Activated CD4-positive, alpha-beta memory T cell treated with anti-CD3 and anti-CD28 coated beads for 36 hours (primary cell): Measurements from ENCODE around the gene TMEM187. TPM values are rescaled to one million over a fixed set of nuclear protein-coding genes. Genes with fewer than 3 reads are reported as not detected.

Experiments
- CTCF ChIA-PET: fragments of 350-600 bp; sonication (Branson Sonifier 250); formaldehyde crosslinking; loops from one replicate; lab custom pipeline; 2021; ENCODE audit warnings: antibody characterized with exemption, inconsistent platforms; lab: Charles Lee
- POLR2A ChIA-PET: fragments of 350-600 bp; sonication (Branson Sonifier 250); formaldehyde crosslinking; loops from one replicate; lab custom pipeline; 2021; ENCODE audit warnings: antibody characterized with exemption; lab: Charles Lee
- DNase-seq: peaks from one replicate; pipeline ENCODE4 v3.0.0-alpha.2; 2020
- H3K27ac Mint-ChIP-seq: one replicate; pipeline ENCODE4 v1.8.0; 2021; ENCODE audit warnings: mixed read lengths
- H3K27me3 Mint-ChIP-seq: one replicate; pipeline ENCODE4 v1.8.0; 2021; ENCODE audit warnings: mixed read lengths
- H3K36me3 Mint-ChIP-seq: one replicate; pipeline ENCODE4 v1.8.0; 2021; ENCODE audit warnings: mixed read lengths
- H3K4me1 Mint-ChIP-seq: one replicate; pipeline ENCODE4 v1.8.0; 2021; ENCODE audit warnings: low read depth, mixed read lengths
- H3K4me3 Mint-ChIP-seq: one replicate; pipeline ENCODE4 v1.8.0; 2021; ENCODE audit warnings: mild to moderate bottlenecking, mixed read lengths
- H3K9me3 Mint-ChIP-seq: one replicate; pipeline ENCODE4 v1.8.0; 2021; ENCODE audit warnings: mixed read lengths
- intact Hi-C: fragments of 100-400 bp; cut with micrococcal nuclease; formaldehyde crosslinking; loops from one replicate; pipeline ENCODE4 v1.15.1; 2023
- total RNA-seq, 2 experiments: library from RNA; stranded (reverse); gene quantifications; one replicate each; pipeline ENCODE4 v1.2.3, GENCODE V29; 2021

Gene TMEM187
- total RNA-seq, 2 experiments from 2014 or later = 8.6 to 9.1 TPM

DNA sequence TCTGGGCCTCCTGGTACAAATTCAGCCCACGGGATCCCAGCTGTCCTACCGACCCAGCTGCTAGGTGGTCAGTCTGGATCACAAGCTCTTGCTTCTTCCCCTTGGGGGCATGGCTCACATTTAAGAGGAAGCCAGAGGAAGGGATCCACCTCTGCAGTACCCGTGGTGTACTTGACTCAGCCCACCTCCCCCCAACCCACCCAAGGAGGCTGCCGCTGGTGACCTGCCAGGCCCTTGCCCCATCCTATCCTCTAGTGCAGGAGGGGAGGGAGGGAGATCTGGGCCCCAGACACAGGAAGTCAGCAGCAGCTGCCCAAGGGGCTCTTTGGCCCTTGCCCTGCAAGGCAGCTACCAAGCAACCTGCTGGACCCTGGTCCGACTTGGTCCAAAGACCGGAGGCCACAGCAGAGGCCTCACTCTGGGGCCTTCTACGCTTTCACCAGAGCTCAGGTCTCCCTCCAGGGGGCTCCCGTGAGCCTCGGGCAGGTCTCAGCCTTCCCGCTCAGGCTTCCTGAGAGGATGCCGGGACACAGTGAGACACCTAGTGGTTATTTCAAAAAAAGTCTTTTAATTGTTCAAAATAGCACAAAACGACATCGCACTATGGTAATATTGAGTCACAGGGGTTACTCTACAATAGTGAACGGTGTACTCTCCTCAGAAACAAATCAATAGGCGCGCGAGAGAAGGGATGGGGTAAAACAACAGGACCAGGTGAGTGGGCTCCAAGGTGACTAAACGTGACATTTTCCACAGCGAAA is 25.4 kb upstream of the TMEM187 start:
- H3K36me3 Mint-ChIP-seq = peaks cover 13% of the 10 kb centered on the region
- peak; percentile 85 for DNase-seq
- intact Hi-C loops = loop anchor here (1.0 to 2.0 kb wide), 5 partner anchors 12 to 183 kb away; partner anchors contain the start of genes IDH3G, NAA10, PLXNB3 and SSR4
- H3K9me3 Mint-ChIP-seq = no peaks in the 10 kb centered on the region
- ChIA-PET CTCF (interaction anchor here (0.5 to 5.5 kb wide), 26 partner anchors 9 to 220 kb away, joined by 3 to 93 read pairs (median 4); partner anchors contain the start of genes ARHGAP4, IDH3G, NAA10 and PLXNB3), POLR2A (interaction anchor here (0.6 to 3.9 kb wide), 4 partner anchors 11 to 182 kb away, joined by 3 to 21 read pairs (median 3); partner anchors contain the start of gene ARHGAP4)
- peaks cover 7% of the 10 kb centered on the region for H3K4me1 Mint-ChIP-seq
- no peaks in the 10 kb centered on the region for H3K27me3 Mint-ChIP-seq
- peak overlapping the region; percentile 82 for H3K27ac Mint-ChIP-seq
- H3K4me3 Mint-ChIP-seq = no peak overlapping the region

DNA sequence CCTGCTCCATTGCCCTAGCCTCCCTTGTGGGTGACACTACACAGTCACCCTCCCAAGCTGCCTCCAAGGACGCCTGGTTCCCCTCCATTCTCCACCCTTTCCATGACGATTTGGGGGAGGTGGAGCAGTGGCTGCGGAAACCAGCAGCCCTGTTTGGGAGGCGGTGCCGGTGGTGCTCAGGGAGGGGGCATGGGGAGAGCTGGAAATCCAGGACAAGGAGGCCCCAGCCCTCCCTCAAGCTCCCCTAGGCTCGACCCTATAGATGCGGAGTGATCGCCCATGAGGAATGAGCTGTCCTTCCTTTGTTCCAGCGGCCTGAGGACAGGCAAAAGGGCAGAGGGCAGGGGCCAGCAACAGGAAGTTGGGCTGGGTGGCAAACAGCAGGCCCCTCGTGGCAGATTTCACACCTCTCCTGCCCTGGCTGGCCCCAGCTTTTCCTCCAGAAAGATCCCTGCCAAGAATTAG is 24.5 kb upstream of the TMEM187 start:
- peaks cover 13% of the 10 kb centered on the region for H3K36me3 Mint-ChIP-seq
- POLR2A ChIA-PET = interaction anchor here (0.6 to 3.9 kb wide), 3 partner anchors 12 to 23 kb away, joined by 3 to 21 read pairs (median 4); partner anchors contain the start of gene ARHGAP4
- DNase-seq = no peak
- no peaks in the 10 kb centered on the region for H3K27me3 Mint-ChIP-seq
- no peak overlapping the region for H3K4me3 Mint-ChIP-seq
- intact Hi-C loops = no loop called here
- H3K9me3 Mint-ChIP-seq = no peaks in the 10 kb centered on the region
- CTCF ChIA-PET = interaction anchor here (1.8 to 5.5 kb wide), 6 partner anchors 14 to 184 kb away, joined by 5 to 93 read pairs (median 25); partner anchors contain the start of genes ARHGAP4, NAA10 and PLXNB3
- peak overlapping the region; percentile 82 for H3K27ac Mint-ChIP-seq
- peaks cover 7% of the 10 kb centered on the region for H3K4me1 Mint-ChIP-seq

DNA sequence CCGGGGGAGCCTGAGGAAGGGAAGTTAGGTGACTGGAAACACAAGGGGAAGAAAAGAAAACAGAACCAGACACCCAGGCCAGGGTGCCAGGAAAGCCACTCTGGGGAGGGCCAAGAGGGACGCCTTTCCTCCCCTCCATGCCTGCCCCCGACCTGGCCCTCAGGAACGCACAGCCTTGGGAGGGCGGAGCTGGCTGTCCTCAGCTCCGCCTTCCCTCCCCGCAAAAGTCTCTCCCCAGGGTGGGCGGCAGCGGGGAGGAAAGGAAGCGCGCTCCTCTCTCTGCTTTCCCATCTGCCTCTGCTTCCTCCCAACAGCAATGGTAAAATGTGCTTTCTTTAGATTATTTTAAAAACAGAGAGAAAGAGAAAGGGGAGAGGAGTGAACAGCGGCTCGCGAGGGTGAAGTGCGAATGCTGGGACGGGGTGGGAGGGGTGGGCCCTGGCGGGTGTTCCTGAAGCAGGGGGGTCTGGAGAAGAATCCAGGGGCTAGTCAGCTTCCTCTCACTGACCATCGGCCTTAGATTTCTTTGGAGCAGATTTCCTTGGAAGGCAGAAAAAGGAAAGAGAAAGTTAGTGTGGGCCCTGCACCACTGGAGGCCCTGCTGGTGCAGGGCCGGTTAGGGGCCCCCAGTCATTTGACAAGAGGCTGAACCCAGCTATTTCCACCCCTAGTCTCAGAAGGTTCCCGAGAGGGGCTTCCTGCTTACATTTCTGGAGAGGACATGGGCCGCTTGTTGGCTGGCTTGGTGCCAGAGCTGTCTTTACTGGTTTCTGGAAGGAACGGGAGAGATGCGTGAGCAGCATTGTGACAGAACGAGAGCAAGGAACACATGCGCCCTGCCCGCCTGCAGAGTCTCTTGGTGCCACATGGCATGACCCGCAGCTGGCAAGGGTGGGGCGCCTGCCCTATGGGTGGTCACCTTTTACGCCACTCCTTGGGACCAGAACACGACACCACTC is 23.4 kb upstream of the TMEM187 start:
- no peak overlapping the region for H3K27ac Mint-ChIP-seq
- no peak overlapping the region for H3K4me3 Mint-ChIP-seq

GRCh38 chrX:153950127-153950526 is 22.4 kb upstream of the TMEM187 start:
- H3K4me1 Mint-ChIP-seq = peaks cover 8% of the 10 kb centered on the region
- H3K36me3 Mint-ChIP-seq = peaks cover 24% of the 10 kb centered on the region
- POLR2A ChIA-PET = interaction anchor here (0.7 to 1.3 kb wide), 2 partner anchors 17 to 27 kb away, joined by 3 to 4 read pairs; no protein-coding TSS in a partner anchor
- H3K27me3 Mint-ChIP-seq = no peaks in the 10 kb centered on the region
- no peaks in the 10 kb centered on the region for H3K9me3 Mint-ChIP-seq
- H3K27ac Mint-ChIP-seq = no peak overlapping the region
- no peak for DNase-seq
- H3K4me3 Mint-ChIP-seq = no peak overlapping the region
- CTCF ChIA-PET = interaction anchor here (1.0 to 1.6 kb wide), 4 partner anchors 17 to 187 kb away, joined by 3 to 5 read pairs (median 4); partner anchors contain the start of gene ARHGAP4
- intact Hi-C loops = no loop called here

More for the DNA sequence above, 23.4 kb upstream of the TMEM187 start:
- Mint-ChIP-seq H3K27me3 (no peaks in the 10 kb centered on the region), H3K36me3 (peaks cover 20% of the 10 kb centered on the region), H3K4me1 (peaks cover 11% of the 10 kb centered on the region), H3K9me3 (no peaks in the 10 kb centered on the region)
- ChIA-PET POLR2A (interaction anchor here (1.0 to 1.3 kb wide), 2 partner anchors 18 to 26 kb away, joined by 4 read pairs; no protein-coding TSS in a partner anchor), CTCF (interaction anchor here (1.5 to 5.5 kb wide), 4 partner anchors 18 to 186 kb away, joined by 4 to 93 read pairs (median 28); partner anchors contain the start of genes ARHGAP4, NAA10 and PLXNB3)
- intact Hi-C loops = no loop called here
- no peak for DNase-seq

DNA sequence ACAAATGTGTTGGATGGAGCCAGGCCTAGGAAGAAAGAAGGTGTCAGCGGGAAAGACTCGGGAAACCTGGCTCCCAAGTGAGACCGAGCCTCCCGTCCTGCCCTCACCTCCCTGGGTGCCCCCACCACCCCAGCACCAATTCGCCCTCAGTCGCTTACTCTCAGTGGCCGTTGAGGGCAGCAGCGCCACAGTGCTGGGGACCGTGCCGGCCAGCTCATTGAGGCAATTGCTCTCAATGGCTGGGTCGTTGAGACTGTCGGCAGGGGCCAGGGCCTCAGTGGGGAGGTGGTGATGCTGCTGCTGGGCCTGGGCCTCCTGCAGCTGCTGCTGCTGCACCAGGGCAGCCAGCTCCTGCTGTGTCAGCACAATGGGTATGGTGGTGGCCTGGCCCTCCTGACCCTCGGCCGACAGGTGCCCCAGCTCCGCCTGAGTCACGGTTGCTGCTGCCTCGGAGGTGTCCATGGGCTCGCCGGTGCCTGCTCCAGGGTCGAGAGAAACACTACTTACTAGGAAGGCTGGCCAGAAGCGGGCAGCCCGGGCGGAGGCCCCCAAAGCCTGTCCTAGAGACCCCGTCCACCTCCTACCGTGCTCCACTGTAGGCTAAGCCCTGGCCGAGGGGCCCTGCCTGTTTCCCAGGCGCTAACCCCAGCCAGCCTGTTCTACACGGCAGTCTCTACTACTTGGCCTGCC is 20.7 kb upstream of the TMEM187 start:
- Mint-ChIP-seq H3K4me1 (peaks cover 8% of the 10 kb centered on the region), H3K36me3 (peaks cover 28% of the 10 kb centered on the region), H3K27ac (no peak overlapping the region), H3K9me3 (no peaks in the 10 kb centered on the region), H3K4me3 (no peak overlapping the region), H3K27me3 (no peaks in the 10 kb centered on the region)
- ChIA-PET POLR2A (no interaction called here), CTCF (interaction anchor here (0.9 to 1.6 kb wide), 3 partner anchors 15 to 29 kb away, joined by 3 to 5 read pairs (median 3); no protein-coding TSS in a partner anchor)
- intact Hi-C loops = no loop called here
- no peak for DNase-seq

DNA sequence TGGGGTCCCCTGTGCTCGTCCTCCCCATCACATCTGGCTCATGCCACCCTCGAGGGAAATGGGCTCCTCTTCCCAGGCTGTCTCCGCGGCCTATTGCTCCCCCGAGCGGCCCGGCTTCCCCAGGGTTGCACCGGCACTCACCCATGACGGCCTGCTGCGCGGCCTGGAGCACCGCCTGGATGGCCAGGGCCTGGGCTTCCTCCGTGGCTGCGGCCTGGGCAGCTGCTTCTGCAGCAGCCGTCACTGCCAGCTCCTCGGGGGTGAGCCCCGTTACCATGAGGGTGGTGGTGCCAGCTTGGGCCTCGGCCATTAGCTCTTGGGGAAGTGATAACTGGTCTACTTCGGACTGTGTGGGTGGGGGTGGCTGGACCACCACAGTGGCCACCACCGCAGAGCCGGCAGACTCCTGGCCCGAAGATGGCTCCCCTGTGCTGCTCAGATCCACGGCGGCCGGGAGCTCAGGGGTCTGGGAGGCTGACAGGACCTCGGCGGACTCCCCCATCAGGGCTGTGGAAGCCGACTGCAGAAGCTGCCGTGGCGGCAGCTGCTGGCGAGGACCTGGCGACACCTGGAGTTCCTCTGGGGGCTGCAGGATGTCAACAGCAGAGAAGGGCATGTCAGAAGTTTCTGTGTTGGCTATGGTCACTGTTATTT is 20.1 kb upstream of the TMEM187 start:
- Mint-ChIP-seq H3K36me3 (peaks cover 27% of the 10 kb centered on the region), H3K27me3 (no peaks in the 10 kb centered on the region), H3K4me3 (no peak overlapping the region), H3K9me3 (no peaks in the 10 kb centered on the region), H3K27ac (no peak overlapping the region), H3K4me1 (peaks cover 5% of the 10 kb centered on the region)
- intact Hi-C loops = no loop called here
- DNase-seq = no peak
- CTCF ChIA-PET = interaction anchor here (0.9 to 1.0 kb wide), 3 partner anchors 14 to 61 kb away, joined by 3 read pairs; no protein-coding TSS in a partner anchor
- POLR2A ChIA-PET = no interaction called here

- Mint-ChIP-seq H3K4me1 (peaks cover 4% of the 10 kb centered on the region), H3K4me3 (no peak overlapping the region), H3K27me3 (no peaks in the 10 kb centered on the region), H3K27ac (peak overlapping the region; percentile 42), H3K36me3 (peaks cover 26% of the 10 kb centered on the region), H3K9me3 (no peaks in the 10 kb centered on the region)
- peak; percentile 84 for DNase-seq
- intact Hi-C loops = no loop called here
- ChIA-PET POLR2A (interaction anchor here (0.9 kb wide), 1 partner anchor 14 kb away, joined by 3 read pairs; no protein-coding TSS in a partner anchor), CTCF (interaction anchor here (0.8 to 1.0 kb wide), 2 partner anchors 60 to 190 kb away, joined by 3 read pairs; no protein-coding TSS in a partner anchor)
Measured at GRCh38 chrX:153953342-153953830, 19.2 kb upstream of the TMEM187 start.

- peaks cover 4% of the 10 kb centered on the region for H3K4me1 Mint-ChIP-seq
- no peaks in the 10 kb centered on the region for H3K27me3 Mint-ChIP-seq
- peaks cover 26% of the 10 kb centered on the region for H3K36me3 Mint-ChIP-seq
- intact Hi-C loops = no loop called here
- ChIA-PET CTCF (interaction anchor here (0.8 kb wide), 1 partner anchor 191 kb away, joined by 3 read pairs; no protein-coding TSS in a partner anchor), POLR2A (interaction anchor here (0.9 kb wide), 1 partner anchor 13 kb away, joined by 3 read pairs; no protein-coding TSS in a partner anchor)
- H3K4me3 Mint-ChIP-seq = no peak overlapping the region
- H3K9me3 Mint-ChIP-seq = no peaks in the 10 kb centered on the region
- H3K27ac Mint-ChIP-seq = no peak overlapping the region
- no peak for DNase-seq
Measured at GRCh38 chrX:153953892-153954557, 18.5 kb upstream of the TMEM187 start.

DNA sequence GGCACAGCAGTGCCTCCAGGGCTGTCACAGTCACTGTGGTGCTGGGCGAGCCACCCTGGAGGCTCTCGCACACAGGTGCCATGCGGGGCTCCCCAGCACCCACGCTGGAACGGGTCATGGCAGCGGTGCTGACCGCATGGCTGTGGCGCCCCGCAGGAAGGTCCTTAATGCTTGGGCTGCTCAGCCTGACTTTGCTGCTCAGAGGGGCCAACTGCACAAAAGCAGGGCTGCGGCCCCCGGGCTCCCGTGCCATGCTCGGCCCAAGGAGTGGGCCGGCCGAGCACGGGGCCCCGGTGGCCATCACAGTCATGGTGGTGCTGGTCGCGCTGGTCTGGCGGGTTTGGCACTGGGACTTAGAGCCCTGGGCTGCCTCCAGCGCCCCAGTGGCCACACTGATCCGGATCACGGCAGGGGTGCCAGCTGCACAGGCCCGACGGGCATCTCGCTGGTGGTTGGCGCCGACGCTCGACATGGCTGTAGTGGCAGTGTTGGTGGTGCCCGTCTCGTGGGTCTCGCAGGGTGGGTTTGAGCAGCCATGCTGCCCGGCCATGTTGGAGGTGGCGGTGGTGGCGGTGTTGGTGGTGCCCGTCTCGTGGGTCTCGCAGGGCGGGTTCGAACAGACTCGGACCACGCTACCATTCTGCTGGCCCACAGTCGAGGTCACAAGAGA is 17.9 kb upstream of the TMEM187 start:
- intact Hi-C loops = no loop called here
- POLR2A ChIA-PET = no interaction called here
- no peak overlapping the region for H3K4me3 Mint-ChIP-seq

More for the DNA sequence above, 17.9 kb upstream of the TMEM187 start:
- Mint-ChIP-seq H3K4me1 (peaks cover 4% of the 10 kb centered on the region), H3K27me3 (no peaks in the 10 kb centered on the region), H3K9me3 (no peaks in the 10 kb centered on the region), H3K27ac (no peak overlapping the region), H3K36me3 (peaks cover 26% of the 10 kb centered on the region)
- DNase-seq = no peak
- CTCF ChIA-PET = interaction anchor here (0.9 kb wide), 1 partner anchor 29 kb away, joined by 3 read pairs; the partner anchor contains the start of gene ARHGAP4
